Caco-2 (cell line): ENCODE data around the gene FXR2. TPM values are rescaled to one million over a fixed set of nuclear protein-coding genes. Genes with fewer than 3 reads are reported as not detected.

ENCODE experiments used
- BruUV-seq: library from RNA; stranded (reverse); fragments of 400-500 nt; replicated peaks from 2 replicates; lab custom pipeline; 2021; lab: Mats Ljungman, UMichigan
- CTCF ChIA-PET: fragments of 300-600 bp; sonication (Branson Sonifier 250); formaldehyde crosslinking; loops from one replicate; lab custom pipeline; 2022; ENCODE audit warnings: antibody characterized with exemption; lab: Charles Lee
- POLR2A ChIA-PET: fragments of 300-600 bp; sonication (Branson Sonifier 250); formaldehyde crosslinking; loops from one replicate; lab custom pipeline; 2022; ENCODE audit warnings: antibody characterized with exemption; lab: Charles Lee
- DNase-seq, 2 experiments: peaks; one replicate each; pipeline versions ENCODE4 v3.0.0 to v3.0.0-alpha.2; 2020 to 2022
- H3K27me3 ChIP-seq: replicated peaks from 2 replicates; pipeline ENCODE4 v1.6.0; 2011; ENCODE audit warnings: low read length; ENCODE audit not compliant: control insufficient read depth, insufficient read depth
- H3K36me3 ChIP-seq: 2 replicates; pipeline ENCODE4 v1.5.1; 2011; ENCODE audit warnings: low read length; ENCODE audit not compliant: control insufficient read depth, insufficient read depth
- H3K4me1 ChIP-seq: fragments of 250-450 bp; sonication (Bioruptor Pico); 2 replicates; pipeline ENCODE4 v1.5.1; 2020; ENCODE audit warnings: mild to moderate bottlenecking
- H3K4me3 ChIP-seq: 2 replicates; pipeline ENCODE4 v1.5.1; 2011; ENCODE audit warnings: low read depth, mild to moderate bottlenecking, control low read depth, low read length
- H3K9me3 ChIP-seq: fragments of 250-450 bp; sonication (Bioruptor Pico); 2 replicates; pipeline ENCODE4 v1.5.1; 2020; ENCODE audit warnings: mild to moderate bottlenecking, moderate library complexity
- H3K27ac Mint-ChIP-seq: one replicate; pipeline ENCODE4 v1.8.0; 2022; ENCODE audit warnings: mixed read lengths; ENCODE audit not compliant: unreplicated experiment
- H3K27me3 Mint-ChIP-seq: one replicate; pipeline ENCODE4 v1.8.0; 2022; ENCODE audit warnings: mixed read lengths; ENCODE audit not compliant: insufficient read depth, unreplicated experiment
- H3K36me3 Mint-ChIP-seq: one replicate; pipeline ENCODE4 v1.8.0; 2022; ENCODE audit warnings: mild to moderate bottlenecking, mixed read lengths; ENCODE audit not compliant: insufficient read depth, unreplicated experiment
- H3K4me1 Mint-ChIP-seq: one replicate; pipeline ENCODE4 v1.8.0; 2022; ENCODE audit warnings: low read depth, mixed read lengths; ENCODE audit not compliant: unreplicated experiment
- H3K4me3 Mint-ChIP-seq: one replicate; pipeline ENCODE4 v1.8.0; 2022; ENCODE audit warnings: mild to moderate bottlenecking, moderate library complexity, mixed read lengths; ENCODE audit not compliant: unreplicated experiment
- H3K9me3 Mint-ChIP-seq: one replicate; pipeline ENCODE4 v1.8.0; 2022; ENCODE audit warnings: mixed read lengths; ENCODE audit not compliant: unreplicated experiment
- CTCF ChIP-seq, 2 experiments: fragments of 200-600 bp in 1 of 2; IDR thresholded peaks; 1 replicate in 1 of 2; 2 replicates in 1 of 2; pipeline versions ENCODE4 v1.5.1 to v1.8.0; 2011 to 2022; ENCODE audit warnings: antibody characterized with exemption in 1 of 2, control low read depth in 1 of 2, inconsistent platforms in 1 of 2, low read depth in 1 of 2, low read length in 1 of 2, mild to moderate bottlenecking in 1 of 2, moderate library complexity in 1 of 2; ENCODE audit not compliant: insufficient read depth in 1 of 2, severe bottlenecking in 1 of 2, unreplicated experiment in 1 of 2
- intact Hi-C: fragments of 100-400 bp; cut with micrococcal nuclease; formaldehyde crosslinking; loops from one replicate; pipeline ENCODE4 v1.10.0; 2022; ENCODE audit not compliant: unreplicated experiment
- total RNA-seq: library from RNA; stranded (reverse); gene quantifications from 2 replicates; pipeline ENCODE4 v1.2.3, GENCODE V29; 2022

FXR2 gene
- total RNA-seq, 1 experiment from 2014 or later, result 25.3 TPM

GRCh38 chr17:7552621-7553051 is 62.1 kb downstream of the FXR2 start:
- Histone ChIP-seq H3K36me3 (no peaks in the 10 kb centered on the region), H3K4me3 (no peak overlapping the region), H3K27me3 (no peaks in the 10 kb centered on the region), H3K4me1 (peaks cover 4% of the 10 kb centered on the region; the same call in 1 of the 2 replicates), H3K9me3 (no peaks in the 10 kb centered on the region)
- Mint-ChIP-seq H3K4me3 (no peak overlapping the region), H3K9me3 (no peaks in the 10 kb centered on the region), H3K4me1 (peaks cover 17% of the 10 kb centered on the region), H3K27me3 (no peaks in the 10 kb centered on the region), H3K27ac (no peak overlapping the region), H3K36me3 (peaks cover 9% of the 10 kb centered on the region)
- DNase-seq, result no peak
- CTCF ChIA-PET, result no interaction called here
- no TSS peak for BruUV-seq
- intact Hi-C loops, result no loop called here
- POLR2A ChIA-PET, result no interaction called here
- no peak for TF ChIP-seq CTCF (IDR thresholded peaks at IDR 0.05; ENCODE audit: insufficient read depth in 1 of 2, low read depth in 1 of 2, low read length in 1 of 2, severe bottlenecking in 1 of 2, unreplicated experiment in 1 of 2)

GRCh38 chr17:7551396-7551795 is 63.3 kb downstream of the FXR2 start:
- Mint-ChIP-seq H3K4me1 (peaks cover 17% of the 10 kb centered on the region), H3K36me3 (peaks cover 9% of the 10 kb centered on the region), H3K4me3 (no peak overlapping the region), H3K27ac (peak overlapping the region; percentile 45), H3K27me3 (no peaks in the 10 kb centered on the region), H3K9me3 (no peaks in the 10 kb centered on the region)
- POLR2A ChIA-PET, result interaction anchor here (0.6 kb wide), 1 partner anchor 151 kb away, joined by 3 read pairs; no protein-coding TSS in a partner anchor
- Histone ChIP-seq H3K27me3 (no peaks in the 10 kb centered on the region), H3K4me1 (peaks cover 4% of the 10 kb centered on the region; the same call in 1 of the 2 replicates), H3K9me3 (no peaks in the 10 kb centered on the region), H3K4me3 (no peak overlapping the region), H3K36me3 (no peaks in the 10 kb centered on the region)
- no peak for DNase-seq
- CTCF ChIA-PET, result interaction anchor here (0.6 kb wide), 1 partner anchor 9 kb away, joined by 3 read pairs; no protein-coding TSS in a partner anchor
- no peak for TF ChIP-seq CTCF (IDR thresholded peaks at IDR 0.05; ENCODE audit: insufficient read depth in 1 of 2, low read depth in 1 of 2, low read length in 1 of 2, severe bottlenecking in 1 of 2, unreplicated experiment in 1 of 2)
- BruUV-seq, result no TSS peak
- intact Hi-C loops, result no loop called here

- intact Hi-C loops, result no loop called here
- no peak overlapping the region for H3K27ac Mint-ChIP-seq
- no peak overlapping the region for H3K4me3 ChIP-seq
- DNase-seq, result no peak
- TF ChIP-seq CTCF (IDR thresholded peaks at IDR 0.05; ENCODE audit: insufficient read depth in 1 of 2, low read depth in 1 of 2, low read length in 1 of 2, severe bottlenecking in 1 of 2, unreplicated experiment in 1 of 2), result no peak
- ChIA-PET POLR2A (no interaction called here), CTCF (no interaction called here)
- no peaks in the 10 kb centered on the region for H3K27me3 Mint-ChIP-seq
- no TSS peak for BruUV-seq
- peaks cover 9% of the 10 kb centered on the region for H3K36me3 Mint-ChIP-seq
- no peaks in the 10 kb centered on the region for H3K36me3 ChIP-seq
- no peaks in the 10 kb centered on the region for H3K27me3 ChIP-seq
- no peak overlapping the region for H3K4me3 Mint-ChIP-seq
- H3K9me3 Mint-ChIP-seq, result no peaks in the 10 kb centered on the region
- peaks cover 4% of the 10 kb centered on the region; the same call in 1 of the 2 replicates for H3K4me1 ChIP-seq
- H3K9me3 ChIP-seq, result no peaks in the 10 kb centered on the region
- peaks cover 13% of the 10 kb centered on the region for H3K4me1 Mint-ChIP-seq
Measured at GRCh38 chr17:7550344-7550743, 64.4 kb downstream of the FXR2 start.
